PC-9 (cell line): ENCODE measurements around the gene KLK14.

Experiments used
- EZH2 ChIP-seq: fragments of 200-600 bp; sonication (generic); IDR thresholded peaks from 2 replicates; pipeline ENCODE4 v1.8.0; 2017; ENCODE audit warnings: antibody characterized with exemption, low read depth
- TF ChIP-seq, protein P1 (sequence below): fragments of 200-600 bp; sonication (generic); conservative IDR thresholded peaks from 2 replicates; pipeline ENCODE4 v1.6.1; 2017; ENCODE audit warnings: mixed run types, antibody characterized with exemption, mild to moderate bottlenecking, moderate library complexity

DNA sequence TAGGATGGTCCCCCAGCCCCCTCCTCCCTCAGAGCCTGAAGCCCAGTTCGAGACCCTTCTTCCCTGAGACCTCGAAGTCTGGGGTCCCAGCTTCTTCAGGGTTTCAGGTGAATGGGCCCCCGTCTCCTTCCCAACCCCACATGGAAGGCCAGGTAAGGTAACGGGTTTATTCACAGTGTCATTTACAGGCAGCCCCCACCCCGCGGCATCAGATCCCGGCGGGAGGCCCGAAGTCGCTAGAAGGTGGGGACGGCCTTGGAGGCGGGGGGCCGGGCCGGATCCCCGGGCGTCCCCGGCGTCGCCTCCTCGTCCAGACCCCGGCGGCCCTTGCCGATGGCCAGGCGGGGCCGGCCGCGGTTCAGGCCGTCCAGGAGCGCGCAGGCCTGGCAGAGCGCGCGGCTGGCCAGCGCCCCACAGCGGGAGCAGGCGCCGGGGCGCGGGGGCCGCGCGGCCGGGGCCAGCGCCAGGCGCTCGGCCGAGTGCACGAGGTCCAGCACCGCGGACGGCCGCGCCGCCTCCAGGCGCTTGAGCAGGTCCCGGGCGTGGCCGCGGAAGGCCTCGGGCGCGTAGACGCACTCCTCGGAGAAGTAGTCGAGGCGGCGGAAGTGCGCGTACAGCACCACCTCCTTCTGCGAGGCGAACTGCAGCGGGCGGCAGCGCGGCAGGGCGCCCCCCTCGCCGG is 15.8 kb upstream of the KLK14 start:
- TF ChIP-seq, protein P1, sequence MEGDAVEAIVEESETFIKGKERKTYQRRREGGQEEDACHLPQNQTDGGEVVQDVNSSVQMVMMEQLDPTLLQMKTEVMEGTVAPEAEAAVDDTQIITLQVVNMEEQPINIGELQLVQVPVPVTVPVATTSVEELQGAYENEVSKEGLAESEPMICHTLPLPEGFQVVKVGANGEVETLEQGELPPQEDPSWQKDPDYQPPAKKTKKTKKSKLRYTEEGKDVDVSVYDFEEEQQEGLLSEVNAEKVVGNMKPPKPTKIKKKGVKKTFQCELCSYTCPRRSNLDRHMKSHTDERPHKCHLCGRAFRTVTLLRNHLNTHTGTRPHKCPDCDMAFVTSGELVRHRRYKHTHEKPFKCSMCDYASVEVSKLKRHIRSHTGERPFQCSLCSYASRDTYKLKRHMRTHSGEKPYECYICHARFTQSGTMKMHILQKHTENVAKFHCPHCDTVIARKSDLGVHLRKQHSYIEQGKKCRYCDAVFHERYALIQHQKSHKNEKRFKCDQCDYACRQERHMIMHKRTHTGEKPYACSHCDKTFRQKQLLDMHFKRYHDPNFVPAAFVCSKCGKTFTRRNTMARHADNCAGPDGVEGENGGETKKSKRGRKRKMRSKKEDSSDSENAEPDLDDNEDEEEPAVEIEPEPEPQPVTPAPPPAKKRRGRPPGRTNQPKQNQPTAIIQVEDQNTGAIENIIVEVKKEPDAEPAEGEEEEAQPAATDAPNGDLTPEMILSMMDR = no peak
- no peak for TF ChIP-seq EZH2
